Calu3 (cell line): ENCODE data around the gene MIB2. TPM values are rescaled to one million over a fixed set of nuclear protein-coding genes. Genes with fewer than 3 reads are reported as not detected.

Experiments used
- BruUV-seq: library from RNA; stranded (reverse); fragments of 400-500 nt; replicated peaks from 2 replicates; lab custom pipeline; 2021; lab: Mats Ljungman, UMichigan
- CTCF ChIA-PET: fragments of 300-600 bp; sonication (Branson Sonifier 250); formaldehyde crosslinking; loops from one replicate; lab custom pipeline; 2022; ENCODE audit warnings: antibody characterized with exemption; lab: Charles Lee
- DNase-seq: peaks from one replicate; pipeline ENCODE4 v3.0.0; 2022
- H3K27ac Mint-ChIP-seq: one replicate; pipeline ENCODE4 v1.8.0; 2022; ENCODE audit warnings: mixed read lengths; ENCODE audit not compliant: unreplicated experiment
- H3K27me3 Mint-ChIP-seq: one replicate; pipeline ENCODE4 v1.8.0; 2022; ENCODE audit warnings: mixed read lengths; ENCODE audit not compliant: unreplicated experiment
- H3K36me3 Mint-ChIP-seq: one replicate; pipeline ENCODE4 v1.8.0; 2022; ENCODE audit warnings: mild to moderate bottlenecking, moderate library complexity, mixed read lengths; ENCODE audit not compliant: insufficient read depth, unreplicated experiment
- H3K4me1 Mint-ChIP-seq: one replicate; pipeline ENCODE4 v1.8.0; 2022; ENCODE audit warnings: mild to moderate bottlenecking, low read depth, mixed read lengths; ENCODE audit not compliant: unreplicated experiment
- H3K4me3 Mint-ChIP-seq: one replicate; pipeline ENCODE4 v1.8.0; 2022; ENCODE audit warnings: mild to moderate bottlenecking, low read depth, moderate library complexity, mixed read lengths; ENCODE audit not compliant: unreplicated experiment
- H3K9me3 Mint-ChIP-seq: one replicate; pipeline ENCODE4 v1.8.0; 2022; ENCODE audit warnings: low read depth, mixed read lengths; ENCODE audit not compliant: unreplicated experiment
- intact Hi-C: fragments of 100-400 bp; cut with micrococcal nuclease; formaldehyde crosslinking; loops from one replicate; pipeline ENCODE4 v1.10.0; 2022; ENCODE audit not compliant: unreplicated experiment
- total RNA-seq: library from RNA; stranded (reverse); gene quantifications from 2 replicates; pipeline ENCODE4 v1.2.3, GENCODE V29; 2022
- TF ChIP-seq, protein P1 (sequence below): fragments of 200-600 bp; IDR thresholded peaks from one replicate; pipeline ENCODE4 v1.8.0; 2022; ENCODE audit warnings: antibody characterized with exemption; ENCODE audit not compliant: unreplicated experiment

MIB2 gene
- total RNA-seq, 1 experiment from 2014 or later, result 50.3 TPM

DNA sequence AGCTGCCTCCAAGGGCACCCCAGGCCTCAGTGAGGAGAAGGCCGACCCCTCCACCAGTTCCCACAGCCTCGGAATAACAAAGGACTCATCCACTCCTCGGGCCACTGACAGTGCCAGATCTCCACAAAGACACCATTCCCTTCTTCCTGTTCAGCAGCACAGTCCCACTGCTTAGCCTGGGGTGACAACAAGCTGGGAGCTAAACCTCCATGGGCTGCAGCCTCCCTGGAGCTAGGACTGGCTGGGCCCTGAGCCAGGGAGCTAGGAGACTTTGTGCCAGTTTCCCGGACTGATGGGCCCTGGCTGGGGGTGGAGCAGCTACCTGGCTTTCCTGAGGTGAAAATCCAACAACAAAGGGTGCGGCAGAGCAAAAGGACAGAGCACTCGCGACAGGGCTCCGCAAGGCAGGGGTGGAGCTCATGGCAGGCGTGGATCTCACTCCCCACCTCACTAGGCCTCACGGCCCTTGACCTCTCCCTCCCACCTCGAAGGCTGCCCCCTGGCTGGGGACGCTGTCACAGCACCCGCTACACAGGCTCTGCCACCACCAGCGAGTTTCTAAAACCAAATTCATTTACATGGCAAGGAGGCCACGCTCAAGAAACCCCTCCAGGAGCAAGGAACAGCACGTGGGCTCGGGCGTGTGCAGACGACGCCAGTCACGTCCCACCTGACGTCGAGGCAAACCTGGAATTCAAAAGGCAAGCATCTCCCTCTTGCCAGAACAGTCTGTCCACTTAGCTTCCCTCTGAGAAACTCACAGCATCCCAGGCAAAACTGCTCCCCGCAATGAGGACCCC lies 63.5 kb downstream of the MIB2 start:
- peaks cover 9% of the 10 kb centered on the region for H3K36me3 Mint-ChIP-seq
- H3K4me3 Mint-ChIP-seq, result no peak overlapping the region
- no TSS peak for BruUV-seq

More for the DNA sequence above, 63.5 kb downstream of the MIB2 start:
- Mint-ChIP-seq H3K27ac (no peak overlapping the region), H3K9me3 (no peaks in the 10 kb centered on the region), H3K4me1 (no peaks in the 10 kb centered on the region), H3K27me3 (no peaks in the 10 kb centered on the region)
- intact Hi-C loops, result no loop called here
- peak; percentile 12 for DNase-seq
- CTCF ChIA-PET, result no interaction called here
- TF ChIP-seq, protein P1, sequence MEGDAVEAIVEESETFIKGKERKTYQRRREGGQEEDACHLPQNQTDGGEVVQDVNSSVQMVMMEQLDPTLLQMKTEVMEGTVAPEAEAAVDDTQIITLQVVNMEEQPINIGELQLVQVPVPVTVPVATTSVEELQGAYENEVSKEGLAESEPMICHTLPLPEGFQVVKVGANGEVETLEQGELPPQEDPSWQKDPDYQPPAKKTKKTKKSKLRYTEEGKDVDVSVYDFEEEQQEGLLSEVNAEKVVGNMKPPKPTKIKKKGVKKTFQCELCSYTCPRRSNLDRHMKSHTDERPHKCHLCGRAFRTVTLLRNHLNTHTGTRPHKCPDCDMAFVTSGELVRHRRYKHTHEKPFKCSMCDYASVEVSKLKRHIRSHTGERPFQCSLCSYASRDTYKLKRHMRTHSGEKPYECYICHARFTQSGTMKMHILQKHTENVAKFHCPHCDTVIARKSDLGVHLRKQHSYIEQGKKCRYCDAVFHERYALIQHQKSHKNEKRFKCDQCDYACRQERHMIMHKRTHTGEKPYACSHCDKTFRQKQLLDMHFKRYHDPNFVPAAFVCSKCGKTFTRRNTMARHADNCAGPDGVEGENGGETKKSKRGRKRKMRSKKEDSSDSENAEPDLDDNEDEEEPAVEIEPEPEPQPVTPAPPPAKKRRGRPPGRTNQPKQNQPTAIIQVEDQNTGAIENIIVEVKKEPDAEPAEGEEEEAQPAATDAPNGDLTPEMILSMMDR, result peak; percentile 30

Other genes starting within 250 kb of the MIB2 start
- gene AURKAIP1, start 240.3 kb upstream of the MIB2 start, total RNA-seq, result 98.9 and 107 TPM in 2 replicates
- 166 and 172 TPM in 2 replicates for gene CCNL2, start 216.2 kb upstream of the MIB2 start, total RNA-seq
- 81.2 and 99.1 TPM in 2 replicates for gene MRPL20, start 208.2 kb upstream of the MIB2 start, total RNA-seq
- not detected in 2 replicates for gene ANKRD65, start 194.2 kb upstream of the MIB2 start, total RNA-seq
- 78.7 and 78.9 TPM in 2 replicates for gene VWA1, start 179.8 kb upstream of the MIB2 start, total RNA-seq
- gene ATAD3C, start 165.8 kb upstream of the MIB2 start, total RNA-seq, result 0.29 and 0.45 TPM in 2 replicates
- gene ATAD3B, start 143.7 kb upstream of the MIB2 start, total RNA-seq, result 46.3 and 56.4 TPM in 2 replicates
- 46.2 and 54.4 TPM in 2 replicates for gene ATAD3A, start 103.3 kb upstream of the MIB2 start, total RNA-seq
- gene TMEM240, start 74.9 kb upstream of the MIB2 start, total RNA-seq, result 5.0 and 5.1 TPM in 2 replicates
- 105 and 117 TPM in 2 replicates for gene SSU72, start 40.6 kb upstream of the MIB2 start, total RNA-seq
- 3.5 and 4.7 TPM in 2 replicates for gene FNDC10, start 15.4 kb upstream of the MIB2 start, total RNA-seq
- 1.6 and 1.9 TPM in 2 replicates for gene MMP23B, start 16.7 kb downstream of the MIB2 start, total RNA-seq
- 24.2 and 24.9 TPM in 2 replicates for gene CDK11B, start 43.5 kb downstream of the MIB2 start, total RNA-seq
- 39.3 and 40.2 TPM in 2 replicates for gene SLC35E2B, start 77.3 kb downstream of the MIB2 start, total RNA-seq
- 36.2 and 41.7 TPM in 2 replicates for gene CDK11A, start 108.9 kb downstream of the MIB2 start, total RNA-seq
- gene NADK, start 163.0 kb downstream of the MIB2 start, total RNA-seq, result 92.2 and 103 TPM in 2 replicates